ENCODE measurements around the gene TAF1. TPM values are rescaled to one million over a fixed set of nuclear protein-coding genes. Genes with fewer than 3 reads are reported as not detected.
"Not testable (repeated sequence)": the region's sequence is repeated elsewhere in the genome, so short reads cannot be mapped to it uniquely, and the experiment has no call there.

The TAF1 gene
- total RNA-seq, 2 donors from 2014 or later = 51.5 to 59.3 TPM

- Mint-ChIP-seq H3K4me1 (ENCODE audit: low read depth) (no peaks in the 10 kb centered on the region), H3K36me3 (ENCODE audit: insufficient read depth in 2 of 2) (peaks cover 10 to 18% of the 10 kb centered on the region in 2 donors), H3K27me3 (ENCODE audit: low read depth) (peaks cover 10% of the 10 kb centered on the region), H3K4me3 (no peak overlapping the region), H3K27ac (no peak overlapping the region), H3K9me3 (no peaks in the 10 kb centered on the region)
- DNase-seq (no peak), ATAC-seq (replicated peaks in 1 of 2) (no peak)
Observed at GRCh38 chrX:71440401-71440800, 74.2 kb downstream of the TAF1 start.

- not testable (repeated sequence) for ATAC-seq (replicated peaks in 1 of 2); DNase-seq; H3K9me3 Mint-ChIP-seq; H3K4me3 Mint-ChIP-seq; H3K27ac Mint-ChIP-seq; H3K4me1 Mint-ChIP-seq (ENCODE audit: low read depth)
- Mint-ChIP-seq H3K27me3 (ENCODE audit: low read depth) (peaks cover 12% of the 10 kb centered on the region), H3K36me3 (ENCODE audit: insufficient read depth in 2 of 2) (peaks cover 10 to 18% of the 10 kb centered on the region in 2 donors)
Observed at GRCh38 chrX:71441809-71442208, 75.7 kb downstream of the TAF1 start.

- Mint-ChIP-seq H3K27me3 (ENCODE audit: low read depth) (peaks cover 5% of the 10 kb centered on the region), H3K36me3 (ENCODE audit: insufficient read depth in 2 of 2) (peaks cover 0 to 8% of the 10 kb centered on the region in 2 donors), H3K9me3 (no peaks in the 10 kb centered on the region), H3K4me3 (no peak overlapping the region), H3K4me1 (ENCODE audit: low read depth) (no peaks in the 10 kb centered on the region), H3K27ac (peak overlapping the region; percentile 74)
- ATAC-seq (replicated peaks in 1 of 2) (no peak), DNase-seq (no peak)
Observed at GRCh38 chrX:71450433-71451106, 84.4 kb downstream of the TAF1 start.

DNA sequence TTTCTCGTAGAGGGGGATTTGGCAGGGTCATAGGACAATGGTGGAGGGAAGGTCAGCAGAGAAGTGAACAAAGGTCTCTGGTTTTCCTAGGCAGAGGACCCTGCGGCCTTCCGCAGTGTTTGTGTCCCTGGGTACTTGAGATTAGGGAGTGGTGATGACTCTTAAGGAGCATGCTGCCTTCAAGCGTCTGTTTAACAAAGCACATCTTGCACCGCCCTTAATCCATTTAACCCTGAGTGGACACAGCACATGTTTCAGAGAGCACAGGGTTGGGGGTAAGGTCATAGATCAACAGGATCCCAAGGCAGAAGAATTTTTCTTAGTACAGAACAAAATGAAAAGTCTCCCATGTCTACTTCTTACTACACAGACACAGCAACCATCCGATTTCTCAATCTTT, 85.4 kb downstream of the TAF1 start:
- not testable (repeated sequence) for DNase-seq

GRCh38 chrX:71453056-71453455, 86.9 kb downstream of the TAF1 start:
- no peaks in the 10 kb centered on the region for H3K9me3 Mint-ChIP-seq
- H3K4me1 Mint-ChIP-seq (ENCODE audit: low read depth) = no peaks in the 10 kb centered on the region
- ATAC-seq (replicated peaks in 1 of 2) (no peak), DNase-seq (no peak)
- peaks cover 2 to 10% of the 10 kb centered on the region in 2 donors for H3K36me3 Mint-ChIP-seq (ENCODE audit: insufficient read depth in 2 of 2)
- H3K27ac Mint-ChIP-seq = no peak overlapping the region
- no peaks in the 10 kb centered on the region for H3K27me3 Mint-ChIP-seq (ENCODE audit: low read depth)
- H3K4me3 Mint-ChIP-seq = no peak overlapping the region

More for the DNA sequence above, 85.4 kb downstream of the TAF1 start:
- H3K4me1 Mint-ChIP-seq (ENCODE audit: low read depth); H3K9me3 Mint-ChIP-seq; H3K4me3 Mint-ChIP-seq; ATAC-seq (replicated peaks in 1 of 2); H3K27ac Mint-ChIP-seq; H3K27me3 Mint-ChIP-seq (ENCODE audit: low read depth): not testable (repeated sequence)
- H3K36me3 Mint-ChIP-seq (ENCODE audit: insufficient read depth in 2 of 2) = peaks cover 0 to 11% of the 10 kb centered on the region in 2 donors

GRCh38 chrX:71454222-71454621, 88.1 kb downstream of the TAF1 start:
- Mint-ChIP-seq H3K9me3 (no peaks in the 10 kb centered on the region), H3K27me3 (ENCODE audit: low read depth) (no peaks in the 10 kb centered on the region), H3K36me3 (ENCODE audit: insufficient read depth in 2 of 2) (peaks cover 5 to 11% of the 10 kb centered on the region in 2 donors), H3K27ac (no peak overlapping the region), H3K4me3 (no peak overlapping the region), H3K4me1 (ENCODE audit: low read depth) (no peaks in the 10 kb centered on the region)
- DNase-seq (no peak), ATAC-seq (replicated peaks in 1 of 2) (no peak)

GRCh38 chrX:71458866-71459265, 92.7 kb downstream of the TAF1 start:
- ATAC-seq (replicated peaks in 1 of 2) = no peak
- no peak overlapping the region for H3K27ac Mint-ChIP-seq
- no peaks in the 10 kb centered on the region for H3K4me1 Mint-ChIP-seq (ENCODE audit: low read depth)
- no peak overlapping the region for H3K4me3 Mint-ChIP-seq
- peaks cover 8% of the 10 kb centered on the region for H3K27me3 Mint-ChIP-seq (ENCODE audit: low read depth)
- no peak for DNase-seq
- H3K9me3 Mint-ChIP-seq = no peaks in the 10 kb centered on the region
- peaks cover 21 to 28% of the 10 kb centered on the region in 2 donors for H3K36me3 Mint-ChIP-seq (ENCODE audit: insufficient read depth in 2 of 2)

DNA sequence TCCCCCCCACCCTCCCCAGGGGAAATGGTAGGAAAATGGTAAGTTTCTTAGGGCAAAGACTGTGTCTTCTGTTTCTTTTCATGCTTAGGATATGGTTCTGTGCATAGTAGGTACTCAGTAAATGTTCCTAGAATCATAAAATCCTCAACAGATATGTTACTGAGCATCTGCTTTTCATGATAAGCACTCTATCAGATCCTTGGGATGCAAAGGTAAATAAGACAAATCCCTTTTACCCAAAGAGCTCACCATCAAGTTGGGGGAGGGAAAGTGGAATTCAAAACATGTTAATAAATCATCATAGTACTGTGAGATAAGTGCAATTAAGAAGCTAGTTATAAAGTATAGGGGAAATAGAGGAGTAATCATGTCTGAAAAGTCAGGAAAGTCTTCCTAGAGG, 98.8 kb downstream of the TAF1 start:
- H3K4me1 Mint-ChIP-seq (ENCODE audit: low read depth) = no peaks in the 10 kb centered on the region
- H3K9me3 Mint-ChIP-seq = no peaks in the 10 kb centered on the region
- peaks cover 19 to 21% of the 10 kb centered on the region in 2 donors for H3K36me3 Mint-ChIP-seq (ENCODE audit: insufficient read depth in 2 of 2)
- DNase-seq = no peak
- no peak overlapping the region for H3K4me3 Mint-ChIP-seq
- no peak overlapping the region for H3K27ac Mint-ChIP-seq
- ATAC-seq (replicated peaks in 1 of 2) = no peak
- peaks cover 17% of the 10 kb centered on the region for H3K27me3 Mint-ChIP-seq (ENCODE audit: low read depth)

GRCh38 chrX:71466979-71467523, 100.9 kb downstream of the TAF1 start:
- DNase-seq = no peak
- peaks cover 10 to 11% of the 10 kb centered on the region in 2 donors for H3K36me3 Mint-ChIP-seq (ENCODE audit: insufficient read depth in 2 of 2)

DNA sequence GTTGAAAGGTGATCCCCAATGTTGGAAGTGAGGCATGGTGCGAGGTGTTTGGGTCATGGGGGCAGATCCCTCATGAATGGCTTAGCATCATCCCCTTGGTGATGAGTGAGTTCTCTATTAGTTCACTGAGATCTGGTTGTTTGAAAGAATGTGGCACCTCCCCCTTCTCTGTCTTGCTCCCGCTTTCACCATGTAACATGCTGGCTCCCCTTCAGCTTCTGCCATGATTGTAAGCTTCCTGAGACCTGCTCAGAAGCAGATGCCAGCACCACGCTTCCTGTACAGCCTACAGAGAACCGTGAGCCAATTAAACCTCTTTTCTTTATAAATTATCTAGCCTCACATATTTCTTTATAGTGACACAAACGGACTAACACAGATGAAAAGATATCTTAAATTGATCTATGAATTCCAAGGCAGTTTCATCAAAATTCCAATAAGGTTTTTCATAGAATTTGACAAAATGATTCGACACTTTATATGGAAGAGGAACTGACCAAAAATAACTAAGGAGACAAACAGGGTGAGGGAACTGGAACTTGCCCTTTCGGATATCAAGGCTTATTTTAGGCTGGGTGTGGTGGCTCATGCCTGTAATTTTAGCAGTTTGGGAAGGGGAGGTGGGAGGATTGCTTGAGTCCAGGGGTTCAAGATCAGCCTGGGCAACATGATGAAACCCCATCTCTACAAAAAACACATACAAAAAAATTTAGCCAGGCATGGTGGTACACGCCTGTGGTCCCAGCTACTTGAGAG, 109.8 kb downstream of the TAF1 start:
- peaks cover 11% of the 10 kb centered on the region for H3K27me3 Mint-ChIP-seq (ENCODE audit: low read depth)
- no peaks in the 10 kb centered on the region for H3K9me3 Mint-ChIP-seq
- DNase-seq (no peak), ATAC-seq (replicated peaks in 1 of 2) (no peak)
- H3K4me1 Mint-ChIP-seq (ENCODE audit: low read depth) = no peaks in the 10 kb centered on the region
- H3K4me3 Mint-ChIP-seq = no peak overlapping the region
- no peaks in the 10 kb centered on the region for H3K36me3 Mint-ChIP-seq (ENCODE audit: insufficient read depth in 2 of 2)
- H3K27ac Mint-ChIP-seq = no peak overlapping the region

More at GRCh38 chrX:71466979-71467523, 100.9 kb downstream of the TAF1 start:
- Mint-ChIP-seq H3K27me3 (ENCODE audit: low read depth) (peaks cover 11% of the 10 kb centered on the region), H3K9me3 (no peaks in the 10 kb centered on the region), H3K4me3 (no peak overlapping the region), H3K4me1 (ENCODE audit: low read depth) (no peaks in the 10 kb centered on the region), H3K27ac (no peak overlapping the region)
- no peak for ATAC-seq (replicated peaks in 1 of 2)

- DNase-seq (no peak), ATAC-seq (replicated peaks in 1 of 2) (no peak)
- Mint-ChIP-seq H3K27me3 (ENCODE audit: low read depth) (no peaks in the 10 kb centered on the region), H3K36me3 (ENCODE audit: insufficient read depth in 2 of 2) (no peaks in the 10 kb centered on the region), H3K9me3 (no peaks in the 10 kb centered on the region), H3K27ac (no peak overlapping the region), H3K4me3 (no peak overlapping the region), H3K4me1 (ENCODE audit: low read depth) (no peaks in the 10 kb centered on the region)
Observed at GRCh38 chrX:71482228-71482958, 116.2 kb downstream of the TAF1 start.

- Mint-ChIP-seq H3K36me3 (ENCODE audit: insufficient read depth in 2 of 2) (no peaks in the 10 kb centered on the region), H3K4me1 (ENCODE audit: low read depth) (peaks cover 20% of the 10 kb centered on the region), H3K9me3 (no peaks in the 10 kb centered on the region), H3K27me3 (ENCODE audit: low read depth) (no peaks in the 10 kb centered on the region), H3K27ac (no peak overlapping the region), H3K4me3 (no peak overlapping the region)
- no peak for ATAC-seq (replicated peaks in 1 of 2)
- DNase-seq = no peak
Observed at GRCh38 chrX:71487814-71488213, 121.7 kb downstream of the TAF1 start.

- Mint-ChIP-seq H3K4me3 (no peak overlapping the region), H3K27ac (no peak overlapping the region), H3K9me3 (no peaks in the 10 kb centered on the region), H3K36me3 (ENCODE audit: insufficient read depth in 2 of 2) (no peaks in the 10 kb centered on the region), H3K4me1 (ENCODE audit: low read depth) (peaks cover 28% of the 10 kb centered on the region), H3K27me3 (ENCODE audit: low read depth) (no peaks in the 10 kb centered on the region)
- no peak for ATAC-seq (replicated peaks in 1 of 2)
- DNase-seq = no peak
Observed at GRCh38 chrX:71489540-71489939, 123.4 kb downstream of the TAF1 start.

Measured in activated T-cell treated with anti-CD3 and anti-CD28 coated beads, Interleukin-2, amount 50 U/mL, for 72 hours (primary cell).